Cardiac fibroblast (primary cell): ENCODE data around the gene OR6B2.

Experiments used
- DNase-seq, 2 donors: peaks; one replicate each; pipeline versions ENCODE4 v3.0.0 to v3.0.0-alpha.2; 2010; ENCODE audit warnings: low read depth in 2 of 2
- H3K4me3 ChIP-seq, 2 donors: replicated peaks in 1 of 2; 1 replicate in 1 of 2; 2 replicates in 1 of 2; pipeline ENCODE4 v1.5.1; 2011; ENCODE audit warnings: low read depth in 2 of 2, low read length in 2 of 2, mild to moderate bottlenecking in 2 of 2, moderate library complexity in 1 of 2
- CTCF ChIP-seq: IDR thresholded peaks from one replicate; pipeline ENCODE4 v1.5.1; 2011; ENCODE audit warnings: low read depth, mild to moderate bottlenecking, low read length, inconsistent platforms

Gene OR6B2

GRCh38 chr2:240030379-240031094, at the start of gene OR6B2:
TSS of gene OR6B2 (minus strand) at chr2:240030429. CDS start at chr2:240030429, 0 bp downstream.
- no peak for DNase-seq
- no peak for TF ChIP-seq CTCF
- no peak within 1 kb of the TSS for H3K4me3 ChIP-seq

- DNase-seq, result no peak
- no peak overlapping the region for H3K4me3 ChIP-seq
- no peak for TF ChIP-seq CTCF
Observed at GRCh38 chr2:240078631-240079030, 48.4 kb upstream of the OR6B2 start.

GRCh38 chr2:240077442-240077841, 47.2 kb upstream of the OR6B2 start:
- no peak overlapping the region for H3K4me3 ChIP-seq
- DNase-seq, result peak in 1 of 2 donors; percentile 7
- TF ChIP-seq CTCF, result no peak

- DNase-seq, result no peak
- no peak overlapping the region for H3K4me3 ChIP-seq
- TF ChIP-seq CTCF, result no peak
Observed at GRCh38 chr2:240074545-240074944, 44.3 kb upstream of the OR6B2 start.

- no peak for TF ChIP-seq CTCF
- no peak for DNase-seq
- no peak overlapping the region for H3K4me3 ChIP-seq
Observed at GRCh38 chr2:240070907-240071306, 40.7 kb upstream of the OR6B2 start.

GRCh38 chr2:240069829-240070228, 39.6 kb upstream of the OR6B2 start:
- DNase-seq, result no peak
- no peak for TF ChIP-seq CTCF
- H3K4me3 ChIP-seq, result no peak overlapping the region

GRCh38 chr2:240068193-240068592, 38.0 kb upstream of the OR6B2 start:
- H3K4me3 ChIP-seq, result no peak overlapping the region
- TF ChIP-seq CTCF, result no peak
- DNase-seq, result no peak
